HG03469 (cell line): ENCODE data around the gene SLC22A1.
"Not testable (repeated sequence)": the region's sequence is repeated elsewhere in the genome, so short reads cannot be mapped to it uniquely, and the experiment has no call there.

ENCODE experiments used
- ATAC-seq: cut with Tn5 transposase; IDR thresholded peaks from one replicate; pipeline ENCODE4 v1.9.1; 2021; ENCODE audit warnings: mild to moderate bottlenecking, moderate library complexity, moderate number of reproducible peaks; ENCODE audit not compliant: unreplicated experiment

SLC22A1 gene

DNA sequence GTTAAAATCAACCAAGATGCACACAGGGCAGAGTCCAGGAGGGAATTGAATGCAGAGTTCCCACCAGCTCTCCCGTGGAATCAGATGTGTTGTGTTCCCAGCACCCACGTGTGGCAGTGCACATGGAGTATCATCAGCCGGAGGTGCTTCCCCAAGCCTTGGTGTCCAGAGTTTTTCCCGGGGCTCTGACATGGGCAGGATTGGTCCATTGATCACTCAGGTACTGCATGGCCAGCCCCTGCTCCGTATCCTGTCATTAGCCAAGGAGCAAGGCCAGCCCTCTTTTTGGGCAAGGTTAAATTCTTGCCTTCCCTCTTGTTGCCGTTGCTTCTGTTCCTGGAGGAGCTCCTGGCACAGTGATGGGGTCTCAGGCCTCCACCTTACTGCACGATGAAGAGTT lies 28.6 kb upstream of the SLC22A1 start:
- ATAC-seq: no peak

DNA sequence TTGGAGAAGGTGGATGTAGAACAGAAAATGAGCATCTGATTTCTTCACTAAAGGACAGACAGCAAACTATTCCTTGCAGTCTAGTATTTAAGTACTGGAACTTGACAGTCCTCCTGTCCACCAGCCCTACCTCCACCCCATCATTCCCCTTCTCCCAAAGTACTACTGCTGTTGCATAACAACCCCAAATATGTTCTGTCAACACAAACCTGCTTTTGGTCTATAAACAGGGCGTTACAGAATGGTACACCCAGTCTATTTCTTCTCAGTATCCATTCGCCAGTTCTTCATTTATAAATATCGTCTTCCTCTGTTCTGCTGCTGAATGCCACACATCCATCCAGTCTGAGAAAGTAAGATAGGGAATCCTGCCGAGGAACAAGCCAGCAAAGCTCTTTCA lies 27.7 kb upstream of the SLC22A1 start:
- no peak for ATAC-seq

DNA sequence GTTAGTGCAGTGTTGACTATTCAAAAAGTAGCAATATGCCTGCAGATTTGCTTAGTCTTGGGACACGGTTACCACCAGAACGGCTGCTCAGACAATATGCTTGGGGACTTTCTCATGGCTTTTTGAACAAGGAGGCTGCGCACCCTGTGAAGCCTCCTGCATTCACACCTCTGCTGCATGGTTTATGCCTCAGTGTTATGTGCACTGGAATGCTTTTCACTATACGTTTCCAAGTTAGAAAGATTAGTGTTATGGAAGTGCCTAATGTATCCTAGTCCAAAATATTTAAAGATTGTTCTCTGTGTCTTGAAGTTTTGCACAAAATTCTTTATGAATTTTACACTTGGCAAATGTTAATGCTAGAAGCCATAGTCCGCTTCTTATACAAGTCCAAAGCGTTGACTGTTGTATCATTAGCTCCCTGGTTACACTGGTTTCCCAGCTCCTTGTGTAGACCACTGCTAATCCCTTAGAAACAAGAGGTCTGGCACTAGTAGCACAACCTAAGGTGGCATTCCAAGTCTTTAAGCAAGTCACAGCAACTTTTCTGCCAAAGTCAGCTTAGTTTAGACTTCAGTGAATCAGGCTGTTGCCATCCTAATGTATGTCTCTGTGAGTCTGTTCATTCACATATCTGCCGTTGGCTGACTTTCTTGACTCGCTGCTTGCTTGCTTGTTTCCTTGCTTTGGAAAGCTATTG lies 26.3 kb upstream of the SLC22A1 start:
- ATAC-seq: no peak

DNA sequence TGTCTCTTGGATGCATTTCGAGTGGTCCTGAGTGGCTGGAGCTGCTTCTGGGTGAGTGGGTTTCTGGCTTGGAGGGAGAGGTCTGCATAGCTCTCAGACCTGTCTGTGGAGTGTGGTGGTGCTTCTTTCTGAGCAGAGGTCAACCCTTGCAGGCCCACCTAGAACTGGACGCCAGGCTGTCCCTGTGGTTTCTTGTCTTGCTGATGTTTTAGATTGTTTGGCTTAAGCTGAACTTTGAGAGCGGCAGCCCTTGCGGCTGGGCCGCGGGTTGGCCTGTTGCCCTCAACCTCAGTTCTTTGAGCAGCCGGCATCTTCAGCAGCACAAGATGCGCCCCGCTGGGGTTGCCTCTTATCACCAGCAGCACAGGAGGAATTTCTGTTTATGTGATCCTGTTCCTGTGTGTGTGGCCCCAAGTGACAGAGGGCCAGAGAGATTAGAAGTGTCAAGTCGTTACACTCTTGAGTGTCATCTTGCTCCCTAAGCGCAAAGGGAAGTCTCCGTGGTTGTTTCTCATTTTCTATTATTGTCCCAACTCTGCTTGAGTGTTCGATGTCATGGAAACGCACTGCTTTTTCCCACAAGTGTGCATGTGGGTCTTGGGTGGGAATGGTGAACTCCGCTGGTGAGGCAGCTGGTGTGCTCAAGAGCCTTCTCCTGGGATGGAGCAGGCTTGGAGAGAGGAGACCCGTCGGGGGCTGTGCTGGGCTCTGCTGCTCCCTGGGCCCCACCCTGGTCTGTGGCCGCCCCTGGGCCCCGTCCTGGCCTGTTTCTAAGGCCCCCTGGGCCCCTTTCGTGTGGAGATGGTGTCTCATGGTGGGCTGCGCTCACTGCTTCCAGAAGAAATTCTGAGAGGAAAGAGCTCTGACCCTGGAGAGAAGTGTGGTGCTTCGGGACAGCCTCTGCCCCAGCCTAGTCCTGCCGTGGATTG lies 20.1 kb upstream of the SLC22A1 start:
- ATAC-seq: no peak

- ATAC-seq: no peak
Observed at GRCh38 chr6:160102399-160102798, 19.2 kb upstream of the SLC22A1 start.

GRCh38 chr6:160102956-160103824 lies 18.4 kb upstream of the SLC22A1 start:
- ATAC-seq: no peak

GRCh38 chr6:160103825-160104100 lies 17.9 kb upstream of the SLC22A1 start:
- no peak for ATAC-seq

- ATAC-seq: no peak
Observed at GRCh38 chr6:160104821-160105517, 16.6 kb upstream of the SLC22A1 start.

- ATAC-seq: no peak
Observed at GRCh38 chr6:160106010-160106409, 15.6 kb upstream of the SLC22A1 start.

DNA sequence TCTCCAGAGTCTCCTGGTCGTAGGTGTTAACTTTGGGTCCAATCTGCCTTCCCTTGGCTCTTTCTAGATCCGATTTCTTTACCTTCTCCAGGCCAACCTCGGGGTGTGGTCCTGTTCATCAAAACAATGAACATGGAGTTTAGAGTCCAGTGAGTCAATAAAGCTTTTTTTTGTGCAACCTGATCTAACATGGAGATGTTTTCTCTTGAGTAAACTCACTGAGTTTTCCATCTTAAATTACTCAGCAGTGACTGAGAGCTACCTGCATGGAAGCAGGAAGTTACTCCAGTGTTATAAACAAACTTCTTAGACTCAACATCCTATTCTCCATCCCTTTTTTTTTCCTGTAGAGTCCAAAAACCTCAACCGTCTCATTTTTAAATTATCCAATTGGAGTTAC lies 14.9 kb upstream of the SLC22A1 start:
- no peak for ATAC-seq

- ATAC-seq: no peak
Observed at GRCh38 chr6:160108077-160108476, 13.5 kb upstream of the SLC22A1 start.

DNA sequence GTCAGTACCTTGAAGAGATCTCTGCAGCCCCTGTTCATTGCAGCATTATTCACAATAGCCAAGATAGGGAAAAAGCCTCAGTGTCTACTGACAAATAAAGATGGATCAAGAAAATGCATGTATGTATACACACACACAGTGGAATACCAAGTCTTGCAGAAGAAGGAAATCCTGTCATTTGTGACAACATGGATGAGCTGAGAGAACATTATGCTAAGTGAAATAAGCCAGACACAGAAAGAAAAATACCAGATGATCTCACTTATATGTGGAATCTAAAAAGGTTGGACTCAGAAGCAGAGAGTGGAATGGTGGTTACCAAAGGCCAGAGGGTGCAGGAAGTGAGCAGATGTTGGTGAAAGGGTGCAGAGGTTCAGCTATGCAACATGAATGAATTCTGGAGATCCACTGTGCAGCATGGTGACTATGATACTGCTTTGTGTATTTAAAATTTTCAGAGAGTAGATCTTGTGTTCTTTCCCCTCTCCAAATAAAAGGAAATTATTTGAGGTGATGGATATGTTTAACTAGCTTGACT lies 11.0 kb upstream of the SLC22A1 start:
- ATAC-seq: no peak

- no peak for ATAC-seq
Observed at GRCh38 chr6:160111806-160112205, 9.8 kb upstream of the SLC22A1 start.

- ATAC-seq: no peak
Observed at GRCh38 chr6:160112628-160113299, 8.9 kb upstream of the SLC22A1 start.

- ATAC-seq: not testable (repeated sequence)
Observed at GRCh38 chr6:160114536-160114935, 7.1 kb upstream of the SLC22A1 start.

DNA sequence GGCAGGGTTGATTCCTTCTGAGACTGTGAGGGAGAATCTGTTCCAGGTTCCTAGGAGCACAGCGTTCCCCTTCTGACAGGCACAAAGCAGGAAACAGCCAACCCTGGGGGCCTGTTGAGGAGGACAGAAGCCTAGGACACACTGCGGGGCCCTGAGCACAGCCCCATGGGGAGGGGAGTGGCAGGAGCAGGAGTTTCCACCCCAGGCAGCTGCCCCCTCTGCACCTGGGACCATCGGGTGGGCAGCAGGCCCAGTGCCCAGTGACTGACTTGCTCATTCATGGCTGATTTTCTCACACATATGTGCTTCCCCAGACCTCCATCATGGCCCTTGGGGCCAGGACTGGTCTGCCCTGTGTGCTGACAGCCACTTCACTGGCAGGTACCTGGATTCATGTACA lies 6.2 kb upstream of the SLC22A1 start:
- ATAC-seq: no peak

GRCh38 chr6:160116411-160116810 lies 5.2 kb upstream of the SLC22A1 start:
- no peak for ATAC-seq

DNA sequence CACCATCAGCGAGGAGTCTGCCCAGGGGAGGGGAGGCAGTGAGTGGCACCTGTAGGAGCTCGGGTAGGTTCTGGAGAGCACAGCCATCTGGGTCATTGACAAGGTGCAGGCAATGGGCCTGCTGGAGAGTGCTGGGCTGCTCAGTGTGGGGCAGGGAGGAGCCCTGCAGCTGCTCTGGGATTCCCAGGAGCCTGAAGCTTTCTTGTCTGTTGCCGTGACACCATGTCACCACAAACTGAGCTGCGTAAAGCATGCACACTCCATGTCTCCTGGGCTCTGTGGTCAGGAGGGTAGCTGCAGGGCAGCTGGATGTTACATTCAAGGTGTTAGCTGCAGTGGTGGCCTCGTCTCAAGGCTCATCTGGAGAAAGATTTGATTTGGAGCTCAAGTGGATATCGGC lies 4.5 kb upstream of the SLC22A1 start:
- ATAC-seq: no peak

DNA sequence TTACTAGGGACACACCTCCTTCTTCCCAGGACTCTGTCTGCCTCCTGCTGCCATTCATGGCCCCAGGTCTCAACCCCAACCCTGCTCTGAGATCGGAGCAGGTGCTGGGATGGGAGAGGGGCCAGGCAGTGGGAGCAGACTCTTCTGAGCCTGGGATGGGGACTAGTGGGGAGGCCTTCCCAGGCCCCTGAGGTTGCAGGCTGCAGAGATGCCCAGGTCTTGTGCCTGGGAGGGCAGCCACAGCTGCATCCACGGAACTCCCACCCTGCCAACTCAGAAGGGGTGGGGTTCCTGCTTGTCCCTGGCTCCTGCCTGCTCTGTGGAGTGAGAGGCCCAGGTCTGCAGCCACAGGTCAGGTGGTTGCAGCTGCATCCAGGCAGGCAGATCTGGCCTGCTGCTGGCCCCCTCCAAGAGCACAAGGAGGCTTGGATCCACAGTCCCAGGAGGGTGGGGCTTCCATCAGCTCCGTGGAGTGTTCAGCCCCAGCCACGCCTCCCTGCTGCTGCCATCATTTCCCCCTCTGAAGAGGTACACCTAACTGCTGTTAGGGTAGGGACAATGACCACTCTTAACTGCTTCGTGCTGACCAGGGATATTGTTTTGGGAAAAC lies 2.9 kb upstream of the SLC22A1 start:
- ATAC-seq: no peak

DNA sequence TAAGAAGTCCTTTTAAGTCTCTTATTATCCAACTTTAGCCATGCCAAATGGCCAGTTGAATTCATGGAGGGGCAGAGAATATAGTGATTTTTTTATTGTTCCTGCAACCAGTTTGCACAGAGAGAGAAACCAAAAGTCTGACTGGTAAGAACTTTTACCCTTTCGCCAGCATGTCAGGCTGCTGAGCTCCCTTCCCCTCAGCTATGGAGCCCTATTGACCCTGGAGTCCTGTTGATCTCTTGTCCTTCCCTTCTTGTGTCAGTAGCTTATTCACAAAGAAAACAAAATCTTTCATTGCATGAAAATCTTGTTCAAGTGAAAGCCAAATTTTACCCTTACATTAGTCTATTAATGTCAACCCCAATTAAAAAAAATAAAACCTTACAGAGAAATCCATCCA lies 1.5 kb upstream of the SLC22A1 start:
- no peak for ATAC-seq
